GM11168 (cell line): ENCODE measurements around the gene ZNF350.
"Not testable (repeated sequence)": the region's sequence is repeated elsewhere in the genome, so short reads cannot be mapped to it uniquely, and the experiment has no call there.

Experiments used
- in situ Hi-C: fragments of 300-500 bp; cut with MboI; formaldehyde crosslinking; loops from one replicate; pipeline ENCODE4 v1.12.0; 2022; ENCODE audit warnings: low sequenced_read_pairs; ENCODE audit not compliant: unreplicated experiment

Gene ZNF350

GRCh38 chr19:51976852-51977251 is 9.8 kb downstream of the ZNF350 start:
- in situ Hi-C loops: no loop called here

- in situ Hi-C loops: not testable (repeated sequence)
Observed at GRCh38 chr19:51975787-51976186, 10.9 kb downstream of the ZNF350 start.

GRCh38 chr19:51971624-51972023 is 15.0 kb downstream of the ZNF350 start:
- in situ Hi-C loops: no loop called here

DNA sequence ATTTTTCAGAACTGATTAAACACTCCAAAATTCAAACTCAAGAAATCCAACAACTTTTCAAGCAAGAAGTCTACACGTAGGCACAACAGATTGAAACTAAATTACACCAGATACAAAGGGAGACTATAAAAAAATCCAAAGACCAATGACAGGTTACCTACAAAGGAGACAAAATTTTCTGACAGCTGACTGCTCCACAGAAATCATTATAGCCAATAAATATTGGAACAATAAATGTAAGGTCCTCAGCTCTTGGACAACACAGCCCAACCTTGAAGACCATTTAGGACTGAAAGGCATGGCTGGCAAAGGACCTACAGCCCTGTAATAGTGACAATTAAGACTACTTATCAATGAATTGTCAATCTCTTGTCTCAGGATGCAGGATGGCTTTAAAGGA is 15.9 kb downstream of the ZNF350 start:
- in situ Hi-C loops: no loop called here

DNA sequence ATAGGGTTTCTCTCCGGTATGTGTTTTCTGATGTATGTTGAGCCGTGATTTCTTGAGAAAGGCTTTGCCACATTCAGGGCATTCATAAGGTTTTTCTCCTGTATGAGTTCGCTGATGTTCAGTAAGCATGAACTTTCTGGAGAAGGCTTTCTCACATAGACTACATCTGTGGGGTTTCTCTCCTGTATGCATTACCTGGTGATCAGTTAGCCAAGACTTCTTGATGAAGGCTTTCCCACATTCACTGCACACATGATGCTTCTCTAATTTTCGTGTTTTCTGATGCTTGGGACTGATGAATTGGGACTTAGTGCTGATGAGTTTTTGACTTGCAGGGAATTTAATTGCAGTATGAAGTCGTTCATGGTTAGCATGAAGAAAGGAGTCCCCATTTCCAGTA is 21.1 kb downstream of the ZNF350 start:
- in situ Hi-C loops: no loop called here

GRCh38 chr19:51960621-51961233 is 25.9 kb downstream of the ZNF350 start:
- in situ Hi-C loops: not testable (repeated sequence)

- in situ Hi-C loops: no loop called here
Observed at GRCh38 chr19:51959791-51960190, 26.8 kb downstream of the ZNF350 start.

GRCh38 chr19:51957846-51958245 is 28.8 kb downstream of the ZNF350 start:
- in situ Hi-C loops: not testable (repeated sequence)

DNA sequence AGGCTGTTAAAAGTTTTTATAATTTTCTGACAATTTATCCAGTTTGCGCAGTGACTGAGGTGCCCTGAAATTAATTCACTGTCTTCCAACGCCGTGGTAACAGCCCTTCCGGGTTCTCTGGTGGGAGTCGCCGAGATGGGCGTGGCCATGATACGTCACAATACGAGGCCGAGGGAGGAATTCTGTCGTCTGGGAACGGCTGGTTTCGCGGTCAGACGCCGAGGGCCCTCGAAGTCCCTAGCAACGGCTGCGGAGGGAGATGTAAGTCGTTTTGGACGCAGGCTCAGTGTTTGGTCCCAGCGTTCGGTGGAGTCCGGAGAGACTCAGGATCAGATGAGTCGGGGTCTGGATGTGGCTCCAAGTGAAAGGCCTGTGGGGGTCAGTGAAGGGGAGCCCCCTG is 37.7 kb downstream of the ZNF350 start:
- in situ Hi-C loops: no loop called here

GRCh38 chr19:51946602-51947001 is 40.0 kb downstream of the ZNF350 start:
- in situ Hi-C loops: no loop called here

- in situ Hi-C loops: no loop called here
Observed at GRCh38 chr19:51944798-51945552, 41.7 kb downstream of the ZNF350 start.

- in situ Hi-C loops: no loop called here
Observed at GRCh38 chr19:51938936-51939335, 47.7 kb downstream of the ZNF350 start.

DNA sequence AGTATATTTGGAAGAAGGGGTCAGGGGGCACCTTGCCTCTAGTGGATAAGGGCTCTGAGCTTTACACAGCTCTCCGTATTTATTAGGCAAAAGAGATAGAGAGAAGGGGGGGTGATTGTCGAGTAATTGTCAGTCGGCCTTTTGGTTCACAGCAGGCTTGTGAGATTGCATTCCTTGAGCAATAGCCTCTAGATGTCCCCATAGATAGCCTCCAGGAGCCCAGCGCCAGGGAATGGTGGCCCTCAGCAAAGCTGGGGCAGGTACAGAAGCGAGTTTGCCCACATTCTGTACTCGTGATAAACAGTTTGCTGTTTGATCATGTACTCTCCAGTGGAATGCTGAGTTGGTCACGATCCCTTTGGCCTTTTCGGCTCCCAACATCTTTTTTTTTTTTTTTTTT is 54.7 kb downstream of the ZNF350 start:
- in situ Hi-C loops: no loop called here

- in situ Hi-C loops: no loop called here
Observed at GRCh38 chr19:51927859-51928258, 58.8 kb downstream of the ZNF350 start.

GRCh38 chr19:51926784-51927741 is 59.6 kb downstream of the ZNF350 start, which contains the start of gene ZNF613:
Gene ZNF613 (plus strand): TSS chr19:51927472. CDS start chr19:51936221, 8,749 bp downstream.
- in situ Hi-C loops: no loop called here

DNA sequence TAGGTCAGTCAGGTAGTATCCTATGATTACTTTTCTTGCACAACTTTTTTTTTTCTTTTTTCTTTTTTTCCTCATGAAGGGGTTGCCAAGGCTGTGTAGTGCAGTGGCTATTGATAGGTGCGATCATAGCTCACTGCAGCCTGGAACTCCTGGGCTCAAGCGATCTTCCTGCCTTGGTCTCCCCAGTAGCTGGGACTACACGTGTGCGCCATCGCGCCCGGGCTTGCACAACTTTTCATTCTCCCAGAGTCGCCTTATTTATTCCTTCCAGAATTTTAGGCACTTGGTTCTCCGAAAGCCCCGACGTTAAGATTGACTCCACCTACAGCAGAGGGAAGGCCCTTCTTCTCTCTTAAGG is 60.2 kb downstream of the ZNF350 start:
- in situ Hi-C loops: no loop called here

DNA sequence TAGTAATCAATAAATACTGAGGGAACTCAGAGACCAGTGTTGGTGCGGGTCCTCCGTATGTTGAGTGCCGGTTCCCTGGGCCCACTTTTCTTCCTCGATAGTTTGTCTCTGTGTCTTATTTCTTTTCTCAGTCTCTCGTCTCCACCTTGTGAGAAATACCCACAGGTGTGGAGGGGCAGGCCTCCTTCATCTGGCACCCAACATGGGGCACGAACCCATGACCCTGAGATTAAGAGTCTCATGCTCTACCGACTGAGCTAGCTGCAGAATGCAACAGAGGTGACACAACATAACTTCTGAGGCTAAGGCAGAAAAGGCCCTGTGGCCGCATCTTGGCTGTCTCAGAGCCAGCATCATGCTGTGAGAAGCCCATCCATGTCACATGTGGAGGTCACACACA is 64.7 kb downstream of the ZNF350 start:
- in situ Hi-C loops: no loop called here

DNA sequence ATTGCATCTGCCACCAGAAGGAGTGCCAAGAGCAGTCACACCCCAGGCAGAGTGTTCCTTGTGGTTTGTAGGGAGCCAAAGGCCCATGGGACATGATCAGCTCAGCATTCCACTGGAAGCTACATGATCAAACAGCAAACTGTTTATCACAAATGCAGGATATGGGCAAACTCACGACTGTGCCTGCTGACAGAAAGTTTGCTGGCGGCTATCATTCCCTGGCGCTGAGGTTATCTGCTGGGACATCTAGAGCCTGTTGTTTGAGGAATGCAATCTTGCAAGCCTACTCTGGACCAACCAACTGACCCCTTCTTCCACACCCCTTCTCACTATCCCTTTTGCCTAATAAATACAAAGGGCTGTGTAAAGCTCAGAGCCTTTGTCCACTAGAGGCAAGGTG is 67.0 kb downstream of the ZNF350 start:
- in situ Hi-C loops: no loop called here

DNA sequence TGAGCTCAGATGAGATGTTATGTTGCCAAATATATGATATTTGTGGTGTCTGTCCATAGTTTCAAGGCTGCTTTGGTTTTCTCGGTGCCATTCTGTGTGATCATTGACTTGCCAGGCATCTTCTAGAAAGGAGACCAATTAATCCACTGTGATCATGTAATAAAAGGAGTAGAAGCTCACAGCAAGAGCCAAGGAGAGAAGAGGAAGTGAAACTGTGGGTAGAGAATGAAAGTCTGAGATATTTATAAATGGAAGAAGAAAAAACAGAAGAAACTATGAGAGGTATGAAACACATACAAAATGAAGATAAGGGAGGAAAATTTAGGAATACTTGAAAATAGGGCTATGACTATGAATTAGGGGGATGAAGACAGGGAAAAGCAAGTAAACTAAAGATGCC is 70.5 kb downstream of the ZNF350 start:
- in situ Hi-C loops: no loop called here

DNA sequence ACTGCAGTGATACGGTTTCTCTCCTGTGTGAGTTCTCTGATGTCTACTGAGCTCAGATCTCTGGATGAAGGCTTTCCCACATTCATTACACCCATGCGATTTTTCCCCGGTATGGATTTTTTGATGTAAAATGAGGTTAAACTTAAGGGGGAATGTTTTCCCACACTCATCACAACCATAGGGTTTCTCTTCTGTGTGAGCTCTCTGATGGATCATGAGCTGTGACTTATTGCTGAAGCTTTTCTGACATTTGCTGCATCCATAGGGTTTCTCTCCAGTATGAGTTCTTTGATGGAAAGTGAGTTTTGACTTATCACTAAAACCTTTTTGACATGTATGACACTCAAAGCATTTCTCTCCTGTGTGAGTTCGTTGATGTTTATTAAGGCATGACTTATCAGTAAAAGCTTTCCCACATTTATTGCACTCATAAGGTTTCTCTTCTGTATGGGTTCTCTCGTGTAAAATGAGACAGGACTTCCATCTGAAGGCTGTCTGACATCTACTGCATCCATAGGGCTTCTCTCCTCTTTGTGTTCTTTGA is 71.2 kb downstream of the ZNF350 start:
- in situ Hi-C loops: no loop called here
